WI38 (cell line): ENCODE measurements around the gene OR4M2.
"Not testable (repeated sequence)": the region's sequence is repeated elsewhere in the genome, so short reads cannot be mapped to it uniquely, and the experiment has no call there.

Experiments
- H3K4me3 ChIP-seq: 2 replicates; pipeline ENCODE4 v1.5.1; 2011; ENCODE audit warnings: low read depth, mild to moderate bottlenecking, control low read depth, low read length

The OR4M2 gene

DNA sequence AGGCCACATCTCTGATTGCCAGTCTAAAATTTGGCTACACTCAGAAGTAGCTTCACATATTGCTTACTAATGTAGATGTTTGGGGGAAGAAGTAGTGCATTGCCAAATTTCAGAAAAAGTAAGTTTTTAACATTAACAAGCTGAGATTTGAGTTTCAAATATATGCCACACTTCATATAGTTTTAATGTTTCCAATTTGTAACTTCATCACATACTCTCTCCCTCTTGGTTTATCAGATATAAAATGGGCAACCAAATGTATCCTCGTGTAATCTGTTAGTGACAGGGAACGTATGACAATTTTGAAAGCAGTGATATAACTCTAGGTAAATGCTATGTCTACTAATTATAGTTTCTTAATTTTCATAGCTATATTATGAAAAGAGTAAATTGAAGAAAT is at the start of gene OR4M2:
Gene OR4M2 (plus strand): TSS at position 301 of the 400 bp plus-strand sequence. CDS start 98 bp downstream, at position 399.
- not testable (repeated sequence) for H3K4me3 ChIP-seq

GRCh38 chr15:22069267-22069666 is 11.1 kb upstream of the OR4M2 start:
- not testable (repeated sequence) for H3K4me3 ChIP-seq

GRCh38 chr15:22081386-22081785 is 1.1 kb downstream of the OR4M2 start:
- H3K4me3 ChIP-seq = not testable (repeated sequence)

DNA sequence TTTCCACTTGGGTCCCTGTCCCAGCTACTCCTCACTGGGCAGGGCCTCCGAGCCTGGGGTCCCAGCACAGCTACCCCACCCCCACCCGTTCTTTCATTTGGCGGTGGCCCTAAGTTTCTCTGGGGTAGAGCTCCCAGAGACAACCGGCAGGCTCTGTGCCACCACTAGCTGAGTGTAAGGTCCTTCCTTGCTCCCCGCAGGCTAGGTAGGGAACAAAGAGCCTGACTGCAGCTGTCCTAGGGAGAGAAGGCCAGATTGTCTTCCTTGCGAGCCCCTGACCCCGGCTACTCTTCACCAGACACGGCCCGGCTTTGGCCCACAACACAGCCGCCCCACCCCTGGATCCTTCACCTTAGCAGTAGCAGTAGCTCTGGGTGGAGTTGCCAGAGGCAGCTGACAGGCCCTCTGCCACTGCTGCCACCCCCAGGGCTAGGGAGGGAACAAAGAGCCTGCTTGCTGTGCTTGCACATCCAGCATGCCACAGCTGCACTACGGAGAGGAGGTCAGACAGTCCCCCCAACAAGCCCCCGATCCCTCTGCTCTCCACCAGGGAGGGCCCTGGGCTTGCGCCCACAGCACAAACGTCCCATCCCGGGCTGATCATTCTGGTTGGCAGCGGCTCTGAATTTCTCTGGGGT is 18.4 kb downstream of the OR4M2 start:
- H3K4me3 ChIP-seq = not testable (repeated sequence)

DNA sequence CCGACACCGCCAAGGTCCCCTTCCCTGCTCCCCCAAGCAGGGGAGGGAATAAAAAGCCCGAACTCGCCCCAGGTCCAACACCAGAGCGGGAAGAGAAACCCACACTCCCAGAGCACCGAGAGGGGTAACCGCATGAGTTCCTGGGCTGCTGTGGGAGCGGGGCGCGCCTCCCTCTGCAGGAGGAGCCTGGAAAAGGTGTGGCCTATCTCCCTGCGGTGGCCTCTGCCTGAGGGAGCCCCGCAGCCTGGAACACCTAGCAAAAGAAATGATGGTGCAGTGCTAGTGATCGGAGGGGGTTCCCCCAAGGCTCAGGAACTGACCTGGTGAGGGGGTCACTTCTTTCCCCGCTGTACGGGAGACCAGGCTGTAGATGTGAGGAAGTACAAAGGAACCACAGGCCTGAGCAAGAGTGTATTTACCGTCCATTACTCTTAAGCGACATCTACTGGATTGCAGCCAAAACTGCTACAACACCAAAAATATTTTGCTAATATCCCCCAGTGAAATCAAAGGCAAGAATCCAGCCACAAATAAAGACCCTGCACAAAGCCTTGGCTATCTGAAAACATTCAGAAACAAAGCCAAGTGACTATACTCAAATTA is 19.1 kb downstream of the OR4M2 start:
- not testable (repeated sequence) for H3K4me3 ChIP-seq

DNA sequence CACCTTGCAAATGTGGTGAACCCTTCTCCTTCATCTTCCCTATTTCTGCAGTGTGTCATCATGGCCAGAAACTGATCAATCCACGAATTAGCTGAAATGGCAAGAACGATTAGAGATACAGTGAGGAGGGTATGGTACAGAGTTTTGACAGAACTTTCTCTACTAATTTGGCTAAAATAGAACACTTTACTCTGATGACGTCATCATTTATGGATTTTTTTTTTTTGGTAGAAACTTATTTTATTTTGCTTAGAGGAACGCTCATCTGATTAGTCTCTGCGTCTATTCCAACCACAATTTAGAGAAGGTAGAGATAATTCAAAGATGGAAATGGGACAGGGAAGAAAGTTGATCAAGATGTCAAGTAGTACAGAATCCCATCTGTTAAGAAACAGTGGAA is 41.7 kb downstream of the OR4M2 start:
- H3K4me3 ChIP-seq = not testable (repeated sequence)
